SH-SY5Y (cell line): ENCODE data around the gene ALDH1B1.

ENCODE experiments used
- GATA2 ChIP-seq: IDR thresholded peaks from 2 replicates; pipeline ENCODE4 v1.6.1; 2011; ENCODE audit warnings: mild to moderate bottlenecking, low read depth, low read length
- GATA3 ChIP-seq: IDR thresholded peaks from 2 replicates; pipeline ENCODE4 v1.6.1; 2011; ENCODE audit warnings: low read depth, mild to moderate bottlenecking, low read length, moderate library complexity

The ALDH1B1 gene

DNA sequence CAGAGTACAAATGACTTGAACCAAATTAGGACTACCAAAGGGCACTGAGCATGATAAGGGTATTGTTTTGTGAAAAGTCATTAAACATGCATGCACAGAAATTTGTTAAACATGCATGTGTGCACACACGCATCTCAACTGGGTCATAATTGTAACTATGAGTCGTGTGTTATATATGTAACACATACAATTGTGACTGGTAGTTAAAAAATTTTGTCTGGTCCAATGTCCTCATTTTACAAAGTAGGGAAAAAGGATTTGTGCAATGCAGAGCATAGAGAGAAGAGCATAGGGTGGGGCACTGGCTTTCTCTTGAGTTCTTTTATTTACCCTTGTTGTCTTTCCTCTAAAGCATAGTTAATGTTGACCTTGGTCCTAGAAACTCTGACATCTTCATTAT is 51.1 kb downstream of the ALDH1B1 start:
- TF ChIP-seq GATA2 (no peak), GATA3 (no peak)

DNA sequence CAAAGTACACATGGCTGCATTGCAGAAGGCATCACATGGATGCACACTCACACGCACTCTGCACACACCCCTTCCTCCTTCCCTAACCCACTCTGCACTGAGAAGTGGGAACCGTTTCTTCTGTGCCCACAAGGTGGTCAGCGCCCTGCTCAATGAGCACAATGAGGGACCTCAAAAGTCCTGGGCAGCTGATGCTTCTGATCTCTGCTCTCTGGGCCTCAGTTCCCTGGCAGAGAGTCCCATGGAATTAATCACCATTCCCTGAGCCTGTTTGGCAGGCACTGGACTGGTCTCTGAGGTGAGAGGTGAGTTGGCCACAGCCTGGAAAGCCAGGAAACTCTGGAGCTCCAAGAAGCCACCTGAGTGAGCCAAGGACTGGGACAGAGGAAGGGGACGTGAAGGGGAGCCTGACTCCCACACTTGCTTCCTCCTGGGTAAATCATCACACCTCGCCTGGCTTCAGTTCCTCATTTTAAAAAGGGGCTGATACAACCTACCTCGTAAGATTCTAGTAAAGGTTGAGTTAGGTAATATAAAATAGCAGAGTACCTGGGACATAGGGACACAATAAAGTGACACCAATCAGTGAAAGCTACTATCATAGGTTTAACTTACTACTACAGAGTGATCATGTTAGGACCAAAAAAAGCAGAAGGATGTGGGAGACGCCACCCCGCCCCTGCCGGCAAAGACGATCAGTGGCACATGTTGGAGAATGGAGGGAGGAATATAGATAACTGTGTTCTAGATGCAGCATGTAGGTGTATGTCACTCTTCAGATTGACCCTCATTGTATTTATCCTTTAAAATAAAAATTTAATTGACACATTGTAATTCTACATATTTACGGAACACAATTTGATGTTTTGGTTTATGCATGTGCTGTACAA is 52.9 kb downstream of the ALDH1B1 start:
- TF ChIP-seq GATA2 (no peak), GATA3 (no peak)

DNA sequence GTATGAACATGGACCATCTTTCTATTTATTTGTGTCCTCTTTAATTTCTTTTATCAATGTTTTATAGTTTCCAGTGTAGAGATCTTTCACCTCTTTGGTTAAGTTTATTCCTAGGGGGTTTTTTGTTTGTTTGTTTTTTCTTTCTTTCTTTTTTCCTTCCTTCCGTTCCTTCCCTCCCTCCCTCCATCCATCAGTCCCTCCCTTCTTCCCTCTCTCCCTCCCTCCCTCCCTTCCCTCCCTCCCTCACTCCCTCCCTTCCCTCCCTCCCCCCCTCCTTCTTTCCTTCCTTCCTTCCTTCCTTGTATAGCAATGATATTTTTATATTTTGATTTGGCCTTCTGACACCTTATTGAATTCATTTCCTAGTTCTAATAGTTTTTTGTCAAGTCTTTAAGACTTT is 55.2 kb downstream of the ALDH1B1 start:
- no peak for TF ChIP-seq GATA3
- no peak for TF ChIP-seq GATA2
